Stimulated activated CD4-positive, alpha-beta T cell treated with anti-CD3 and anti-CD28 coated beads, Interleukin-12 subunit alpha, Interleukin-12 subunit beta, amount 100 ng/mL, for 48 hours (primary cell): ENCODE results near the gene INPP5J.
"Not testable (repeated sequence)": the region's sequence is repeated elsewhere in the genome, so short reads cannot be mapped to it uniquely, and the experiment has no call there.

ENCODE experiments used
- DNase-seq, 3 donors: peaks; one replicate each; pipeline ENCODE4 v3.0.0-alpha.2; 2020; ENCODE audit warnings: low read depth in 2 of 3, low spot score in 1 of 3

The INPP5J gene

GRCh38 chr22:31143038-31143437, 20.3 kb downstream of the INPP5J start:
- no peak for DNase-seq

DNA sequence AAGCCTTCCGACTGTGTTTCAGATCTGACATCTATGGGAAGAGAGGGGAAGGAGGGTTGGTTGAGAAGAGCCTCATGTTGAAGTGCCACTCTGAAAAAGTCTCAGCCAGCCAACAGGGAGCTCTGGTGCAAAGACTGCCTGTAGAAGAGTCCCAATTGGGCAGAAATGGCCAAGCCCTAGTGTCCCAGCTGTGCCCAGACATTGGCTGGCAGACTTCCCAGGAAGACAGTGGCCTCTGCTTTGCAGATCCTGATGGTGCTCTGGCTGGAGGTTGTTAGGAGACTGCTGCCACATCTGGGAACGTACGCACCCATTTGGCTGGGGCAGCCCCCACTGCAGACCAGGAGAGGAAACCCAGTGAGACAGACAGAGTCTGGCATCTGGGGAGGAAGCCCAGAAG, 20.8 kb downstream of the INPP5J start:
- DNase-seq = no peak

- DNase-seq = no peak
Measured at GRCh38 chr22:31144223-31144622, 21.5 kb downstream of the INPP5J start.

DNA sequence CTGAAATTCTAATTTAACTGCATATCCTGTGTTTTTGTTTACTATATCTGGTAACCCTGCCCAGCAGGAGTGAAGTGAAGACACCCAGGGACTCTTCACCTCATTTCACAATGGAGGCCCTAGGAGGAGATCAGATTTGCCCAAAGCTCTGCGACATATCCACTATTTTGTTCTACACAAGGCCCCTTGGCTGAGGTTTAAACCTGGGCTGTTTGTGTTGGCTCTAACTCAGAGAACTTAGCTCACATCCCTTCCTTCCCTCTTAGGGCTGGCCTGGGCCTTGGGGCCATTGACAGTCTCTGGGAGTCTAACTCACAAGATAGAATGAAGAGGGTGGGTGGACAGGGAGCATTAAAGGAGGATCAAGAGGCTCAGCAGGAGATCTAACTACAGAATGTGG, 25.7 kb downstream of the INPP5J start:
- no peak for DNase-seq

GRCh38 chr22:31148953-31149627, 26.3 kb downstream of the INPP5J start:
- peak in 2 of 3 donors; percentile 15 to 26 for DNase-seq

GRCh38 chr22:31150615-31151014, 27.8 kb downstream of the INPP5J start:
- DNase-seq = no peak

- no peak for DNase-seq
Measured at GRCh38 chr22:31151872-31152271, 29.1 kb downstream of the INPP5J start.

DNA sequence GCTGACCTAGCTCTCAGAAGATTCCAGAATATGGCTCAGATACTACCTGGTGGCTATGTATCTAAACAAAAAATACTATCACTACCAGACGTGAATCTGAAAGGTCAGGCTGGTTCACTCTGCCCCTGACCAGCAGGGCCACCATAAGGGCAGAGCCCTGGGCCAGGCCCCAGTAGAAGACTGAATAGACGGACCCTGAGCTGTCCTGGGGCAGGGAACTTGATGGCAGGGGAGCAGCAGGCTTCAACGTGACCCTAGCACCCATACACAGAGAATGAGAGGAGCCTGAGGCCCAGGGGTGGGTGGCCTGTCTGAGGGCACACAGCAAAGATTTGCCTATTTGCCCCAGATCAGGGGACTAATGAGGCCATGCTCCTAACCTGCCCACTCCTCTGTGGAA, 30.6 kb downstream of the INPP5J start:
- no peak for DNase-seq

DNA sequence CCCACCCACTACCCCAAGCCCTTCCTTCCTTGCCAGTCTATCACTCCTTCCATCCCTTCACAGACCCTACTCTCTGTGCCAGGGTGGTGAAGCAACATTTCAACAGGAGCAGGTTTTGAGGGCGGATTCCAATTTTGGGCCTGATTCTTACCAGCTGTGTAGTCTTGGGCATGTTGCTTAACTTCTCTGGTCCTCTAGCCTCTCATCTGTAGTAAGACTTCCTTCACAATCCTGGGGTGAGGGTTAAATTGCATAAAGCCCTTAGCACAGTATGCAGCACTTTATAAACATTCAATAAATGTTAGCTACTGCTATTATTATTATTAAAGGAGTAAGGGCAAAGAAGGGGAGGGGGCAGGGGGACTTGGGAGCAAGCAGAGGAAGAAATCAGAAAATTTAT, 32.2 kb downstream of the INPP5J start:
- DNase-seq = no peak

- no peak for DNase-seq
Measured at GRCh38 chr22:31155422-31155821, 32.7 kb downstream of the INPP5J start.

- DNase-seq = no peak
Measured at GRCh38 chr22:31160328-31160978, 37.7 kb downstream of the INPP5J start.

DNA sequence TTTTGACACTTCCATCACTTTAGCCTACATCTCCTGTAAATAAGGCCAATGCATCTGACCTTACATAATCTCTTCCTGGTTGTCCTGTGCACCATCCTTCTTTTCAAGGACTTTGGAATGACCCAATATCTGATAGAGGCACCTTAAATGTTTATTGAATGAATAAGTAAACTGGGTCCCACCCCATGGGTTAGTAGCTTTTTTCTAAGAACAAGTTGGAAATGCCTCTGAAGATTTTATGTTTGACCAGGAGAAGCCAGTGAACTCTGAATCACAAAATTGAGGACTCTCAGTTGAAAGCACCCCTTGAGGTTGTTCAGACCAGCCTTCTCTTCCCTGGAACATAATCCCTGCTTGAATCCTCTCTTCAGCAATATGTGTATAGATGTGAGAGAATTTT, 38.6 kb downstream of the INPP5J start:
- DNase-seq = no peak

- no peak for DNase-seq
Measured at GRCh38 chr22:31162015-31162765, 39.4 kb downstream of the INPP5J start.

DNA sequence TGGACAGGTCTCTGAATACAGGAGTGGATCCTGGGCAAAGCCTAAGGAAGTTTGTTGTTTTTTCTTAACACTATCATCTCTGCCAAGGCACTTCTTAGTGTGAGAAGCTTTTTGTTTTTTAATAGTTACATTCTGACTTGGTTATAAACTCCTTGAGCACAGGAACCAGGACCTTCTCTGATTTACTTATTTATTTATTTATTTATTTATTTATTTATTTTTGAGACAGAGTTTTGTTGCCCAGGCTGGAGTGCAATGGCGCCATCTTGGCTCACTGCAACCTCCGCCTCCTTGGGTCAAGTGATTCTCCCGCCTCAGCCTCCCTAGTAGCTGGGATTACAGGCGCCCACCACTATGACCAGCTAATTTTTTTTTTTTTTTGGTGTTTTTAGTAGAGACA, 48.2 kb downstream of the INPP5J start:
- DNase-seq = no peak

- not testable (repeated sequence) for DNase-seq
Measured at GRCh38 chr22:31171734-31172133, 49.0 kb downstream of the INPP5J start.

DNA sequence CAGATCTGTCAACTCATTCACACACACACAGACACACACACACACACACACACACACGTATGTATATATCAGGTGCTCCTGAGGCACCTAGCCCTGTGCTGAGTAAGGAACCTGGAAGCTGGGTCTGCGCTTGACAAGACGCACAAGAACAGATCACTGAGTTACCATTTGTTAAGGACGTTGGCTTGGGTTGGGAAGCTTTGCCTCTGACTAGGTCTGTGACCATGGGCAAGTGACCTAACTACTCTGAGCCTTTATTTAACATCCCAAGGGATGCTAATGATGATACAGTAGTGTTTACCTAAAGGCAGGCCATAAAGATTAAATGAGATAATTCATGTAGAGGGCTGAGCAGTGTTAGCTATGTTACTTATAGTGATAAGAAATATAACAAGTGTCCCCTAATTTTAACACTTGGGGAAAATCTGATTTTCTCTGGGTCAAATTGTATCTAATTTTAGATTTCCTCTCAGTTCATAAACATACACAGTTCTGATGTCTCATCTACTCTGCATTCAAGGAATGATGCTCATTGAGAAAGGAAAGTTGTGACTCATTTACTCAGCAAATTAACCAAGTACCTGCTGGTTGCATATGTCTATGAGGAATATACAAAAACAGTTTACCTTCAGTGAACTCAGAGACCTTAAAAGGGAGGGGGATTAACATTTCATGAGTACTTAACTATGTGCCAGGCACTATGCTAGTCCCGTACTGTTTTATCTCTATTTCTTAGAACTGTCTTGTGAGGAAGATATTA, 50.8 kb downstream of the INPP5J start:
- DNase-seq = peak in 1 of 3 donors; percentile 2

DNA sequence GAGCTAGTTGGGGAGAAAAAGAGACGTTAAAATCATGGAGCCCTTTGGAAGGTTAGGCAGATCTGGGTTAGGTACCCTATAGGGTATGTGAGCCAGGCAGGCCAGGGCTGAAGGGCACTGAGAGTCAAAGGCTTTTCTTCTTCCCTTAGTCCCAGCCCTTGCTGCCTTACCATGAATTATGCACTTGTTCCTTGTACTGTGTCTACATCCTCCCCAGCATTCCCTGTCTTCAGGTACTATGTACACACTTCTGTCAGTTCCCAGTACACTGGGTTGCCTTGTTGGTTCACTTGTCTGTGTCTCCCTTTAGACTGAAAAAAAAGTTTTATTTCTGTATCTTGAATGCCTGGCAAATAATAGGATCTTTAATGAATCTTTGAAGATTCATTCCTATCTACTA, 54.2 kb downstream of the INPP5J start:
- DNase-seq = no peak

- DNase-seq = no peak
Measured at GRCh38 chr22:31177420-31178162, 54.8 kb downstream of the INPP5J start.

DNA sequence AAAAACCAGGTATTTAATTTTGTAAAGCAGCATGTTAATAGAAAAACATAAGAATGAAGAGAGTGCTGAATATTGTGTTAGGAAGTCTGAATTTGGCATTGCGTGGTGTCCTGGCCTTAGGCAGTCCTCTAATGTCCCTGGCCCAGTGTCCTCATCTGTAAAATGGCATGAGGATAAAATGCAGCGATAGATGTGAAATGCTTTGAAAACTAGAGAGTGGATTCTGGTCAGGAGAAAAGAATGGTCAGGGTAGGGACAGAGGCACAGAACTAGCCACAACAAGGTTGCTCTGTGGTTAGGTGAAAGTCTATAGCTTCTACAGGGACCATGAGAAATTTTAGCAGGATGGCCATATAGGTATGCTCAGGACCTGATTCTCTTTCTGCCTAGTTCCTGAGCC, 56.1 kb downstream of the INPP5J start:
- DNase-seq = no peak

DNA sequence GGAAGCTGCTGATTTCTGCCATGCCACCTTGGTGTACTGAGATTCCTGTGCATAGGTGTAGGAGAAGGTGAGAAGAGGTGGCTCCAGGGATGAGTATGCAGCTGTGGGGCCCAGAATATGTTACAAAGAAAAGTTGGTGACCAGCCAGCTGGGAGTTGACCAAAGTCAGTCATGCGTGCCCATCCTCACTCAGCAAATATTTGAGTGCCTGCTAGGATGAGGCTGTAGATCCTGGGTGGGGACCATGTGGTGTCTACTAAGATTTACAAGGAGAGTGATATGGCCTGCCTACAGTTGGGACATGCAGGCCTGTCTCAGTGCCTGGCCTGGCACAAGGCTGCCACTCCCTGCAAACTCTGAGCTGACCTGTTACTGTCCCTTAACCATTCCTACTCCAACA, 56.6 kb downstream of the INPP5J start:
- DNase-seq = no peak

DNA sequence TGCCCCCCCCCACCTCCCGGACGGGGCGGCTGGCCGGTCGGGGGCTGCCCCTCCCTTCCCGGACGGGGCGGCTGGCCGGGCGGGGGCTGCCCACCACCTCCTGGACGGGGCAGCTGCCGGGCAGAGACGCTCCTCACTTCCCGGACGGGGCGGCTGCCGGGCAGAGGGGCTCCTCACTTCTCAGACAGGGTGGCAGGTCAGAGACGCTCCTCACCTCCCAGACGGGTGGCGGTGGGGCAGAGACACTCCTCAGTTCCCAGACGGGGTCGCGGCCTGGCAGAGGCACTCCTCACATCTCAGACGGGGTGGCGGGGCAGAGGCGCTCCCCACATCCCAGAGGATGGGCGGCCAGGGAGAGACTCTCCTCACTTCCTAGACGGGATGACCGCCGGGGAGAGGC, 61.2 kb downstream of the INPP5J start:
- DNase-seq = no peak
